ENCODE measurements around the gene PTPN23. TPM values are rescaled to one million over a fixed set of nuclear protein-coding genes. Genes with fewer than 3 reads are reported as not detected.

Gene PTPN23
- total RNA-seq, 2 experiments from 2014 or later = 25.9 to 30.3 TPM

GRCh38 chr3:47407896-47408838, 27.3 kb downstream of the PTPN23 start:
- Mint-ChIP-seq H3K4me1 (no peaks in the 10 kb centered on the region), H3K27ac (no peak overlapping the region), H3K36me3 (peaks cover 7% of the 10 kb centered on the region)

DNA sequence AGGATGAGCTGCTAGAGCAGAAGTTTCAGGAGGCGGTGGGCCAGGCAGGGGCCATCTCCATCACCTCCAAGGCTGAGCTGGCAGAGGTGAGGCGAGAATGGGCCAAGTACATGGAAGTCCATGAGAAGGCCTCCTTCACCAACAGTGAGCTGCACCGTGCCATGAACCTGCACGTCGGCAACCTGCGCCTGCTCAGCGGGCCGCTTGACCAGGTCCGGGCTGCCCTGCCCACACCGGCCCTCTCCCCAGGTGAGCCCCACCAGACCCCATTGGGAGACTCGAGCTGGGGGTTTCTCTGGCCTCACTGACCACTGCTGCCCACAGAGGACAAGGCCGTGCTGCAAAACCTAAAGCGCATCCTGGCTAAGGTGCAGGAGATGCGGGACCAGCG, 28.0 kb downstream of the PTPN23 start:
- H3K4me1 Mint-ChIP-seq = no peaks in the 10 kb centered on the region
- no peaks in the 10 kb centered on the region for H3K9me3 Mint-ChIP-seq
- peaks cover 7% of the 10 kb centered on the region for H3K36me3 Mint-ChIP-seq
- no peaks in the 10 kb centered on the region for H3K27me3 Mint-ChIP-seq
- DNase-seq = no peak
- H3K27ac Mint-ChIP-seq = no peak overlapping the region
- H3K4me3 Mint-ChIP-seq = no peak overlapping the region

More at GRCh38 chr3:47407896-47408838, 27.3 kb downstream of the PTPN23 start:
- Mint-ChIP-seq H3K9me3 (no peaks in the 10 kb centered on the region), H3K4me3 (no peak overlapping the region), H3K27me3 (no peaks in the 10 kb centered on the region)
- no peak for DNase-seq

GRCh38 chr3:47409284-47409683, 28.5 kb downstream of the PTPN23 start:
- Mint-ChIP-seq H3K4me1 (no peaks in the 10 kb centered on the region), H3K9me3 (no peaks in the 10 kb centered on the region), H3K27ac (no peak overlapping the region), H3K4me3 (no peak overlapping the region), H3K36me3 (peaks cover 7% of the 10 kb centered on the region), H3K27me3 (no peaks in the 10 kb centered on the region)
- no peak for DNase-seq

DNA sequence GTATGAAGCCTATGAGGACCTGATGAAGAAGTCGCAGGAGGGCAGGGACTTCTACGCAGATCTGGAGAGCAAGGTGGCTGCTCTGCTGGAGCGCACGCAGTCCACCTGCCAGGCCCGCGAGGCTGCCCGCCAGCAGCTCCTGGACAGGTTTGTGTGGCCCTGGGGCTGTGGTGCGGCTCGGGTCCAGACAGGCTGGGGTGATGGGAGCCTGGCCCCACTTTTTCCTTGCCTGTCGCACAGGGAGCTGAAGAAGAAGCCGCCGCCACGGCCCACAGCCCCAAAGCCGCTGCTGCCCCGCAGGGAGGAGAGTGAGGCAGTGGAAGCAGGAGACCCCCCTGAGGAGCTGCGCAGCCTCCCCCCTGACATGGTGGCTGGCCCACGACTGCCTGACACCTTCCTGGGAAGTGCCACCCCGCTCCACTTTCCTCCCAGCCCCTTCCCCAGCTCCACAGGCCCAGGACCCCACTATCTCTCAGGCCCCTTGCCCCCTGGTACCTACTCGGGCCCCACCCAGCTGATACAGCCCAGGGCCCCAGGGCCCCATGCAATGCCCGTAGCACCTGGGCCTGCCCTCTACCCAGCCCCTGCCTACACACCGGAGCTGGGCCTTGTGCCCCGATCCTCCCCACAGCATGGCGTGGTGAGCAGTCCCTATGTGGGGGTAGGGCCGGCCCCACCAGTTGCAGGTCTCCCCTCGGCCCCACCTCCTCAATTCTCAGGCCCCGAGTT, 29.0 kb downstream of the PTPN23 start:
- no peaks in the 10 kb centered on the region for H3K27me3 Mint-ChIP-seq
- peaks cover 7% of the 10 kb centered on the region for H3K36me3 Mint-ChIP-seq
- H3K27ac Mint-ChIP-seq = no peak overlapping the region
- DNase-seq = no peak
- H3K4me3 Mint-ChIP-seq = no peak overlapping the region
- no peaks in the 10 kb centered on the region for H3K4me1 Mint-ChIP-seq
- no peaks in the 10 kb centered on the region for H3K9me3 Mint-ChIP-seq

GRCh38 chr3:47410417-47410720, 29.5 kb downstream of the PTPN23 start:
- Mint-ChIP-seq H3K36me3 (peaks cover 7% of the 10 kb centered on the region), H3K9me3 (no peaks in the 10 kb centered on the region), H3K4me1 (no peaks in the 10 kb centered on the region), H3K27me3 (no peaks in the 10 kb centered on the region), H3K27ac (no peak overlapping the region), H3K4me3 (no peak overlapping the region)
- DNase-seq = no peak

GRCh38 chr3:47410801-47411646, 30.2 kb downstream of the PTPN23 start:
- no peak overlapping the region for H3K27ac Mint-ChIP-seq
- H3K27me3 Mint-ChIP-seq = no peaks in the 10 kb centered on the region
- peaks cover 2% of the 10 kb centered on the region for H3K4me1 Mint-ChIP-seq
- DNase-seq = no peak
- peaks cover 7% of the 10 kb centered on the region for H3K36me3 Mint-ChIP-seq
- no peak overlapping the region for H3K4me3 Mint-ChIP-seq
- H3K9me3 Mint-ChIP-seq = no peaks in the 10 kb centered on the region

DNA sequence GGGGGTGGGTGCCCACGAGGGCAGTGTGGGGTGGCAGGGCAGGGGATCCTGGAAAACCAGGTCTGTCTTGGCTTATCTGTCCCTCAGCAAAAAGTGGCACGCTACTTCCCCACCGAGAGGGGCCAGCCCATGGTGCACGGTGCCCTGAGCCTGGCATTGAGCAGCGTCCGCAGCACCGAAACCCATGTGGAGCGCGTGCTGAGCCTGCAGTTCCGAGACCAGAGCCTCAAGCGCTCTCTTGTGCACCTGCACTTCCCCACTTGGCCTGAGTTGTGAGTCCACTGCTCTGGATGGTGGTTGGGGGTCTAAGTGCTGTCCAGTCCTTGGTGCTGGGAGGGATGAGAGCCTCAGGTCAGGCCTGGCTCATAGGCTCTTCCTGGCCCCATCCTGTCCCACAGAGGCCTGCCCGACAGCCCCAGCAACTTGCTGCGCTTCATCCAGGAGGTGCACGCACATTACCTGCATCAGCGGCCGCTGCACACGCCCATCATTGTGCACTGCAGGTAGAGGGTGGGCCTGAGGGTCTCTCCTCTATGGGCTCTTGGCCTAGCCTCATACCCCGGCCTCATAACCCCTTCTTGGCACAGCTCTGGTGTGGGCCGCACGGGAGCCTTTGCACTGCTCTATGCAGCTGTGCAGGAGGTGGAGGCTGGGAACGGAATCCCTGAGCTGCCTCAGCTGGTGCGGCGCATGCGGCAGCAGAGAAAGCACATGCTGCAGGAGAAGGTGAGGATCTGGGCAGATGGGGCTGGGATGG, 31.1 kb downstream of the PTPN23 start:
- H3K4me3 Mint-ChIP-seq = no peak overlapping the region
- peaks cover 10% of the 10 kb centered on the region for H3K36me3 Mint-ChIP-seq
- no peak overlapping the region for H3K27ac Mint-ChIP-seq
- no peaks in the 10 kb centered on the region for H3K27me3 Mint-ChIP-seq
- peaks cover 2% of the 10 kb centered on the region for H3K4me1 Mint-ChIP-seq
- no peak for DNase-seq
- no peaks in the 10 kb centered on the region for H3K9me3 Mint-ChIP-seq

- peaks cover 10% of the 10 kb centered on the region for H3K36me3 Mint-ChIP-seq
Observed at GRCh38 chr3:47412453-47412756, 31.6 kb downstream of the PTPN23 start.

DNA sequence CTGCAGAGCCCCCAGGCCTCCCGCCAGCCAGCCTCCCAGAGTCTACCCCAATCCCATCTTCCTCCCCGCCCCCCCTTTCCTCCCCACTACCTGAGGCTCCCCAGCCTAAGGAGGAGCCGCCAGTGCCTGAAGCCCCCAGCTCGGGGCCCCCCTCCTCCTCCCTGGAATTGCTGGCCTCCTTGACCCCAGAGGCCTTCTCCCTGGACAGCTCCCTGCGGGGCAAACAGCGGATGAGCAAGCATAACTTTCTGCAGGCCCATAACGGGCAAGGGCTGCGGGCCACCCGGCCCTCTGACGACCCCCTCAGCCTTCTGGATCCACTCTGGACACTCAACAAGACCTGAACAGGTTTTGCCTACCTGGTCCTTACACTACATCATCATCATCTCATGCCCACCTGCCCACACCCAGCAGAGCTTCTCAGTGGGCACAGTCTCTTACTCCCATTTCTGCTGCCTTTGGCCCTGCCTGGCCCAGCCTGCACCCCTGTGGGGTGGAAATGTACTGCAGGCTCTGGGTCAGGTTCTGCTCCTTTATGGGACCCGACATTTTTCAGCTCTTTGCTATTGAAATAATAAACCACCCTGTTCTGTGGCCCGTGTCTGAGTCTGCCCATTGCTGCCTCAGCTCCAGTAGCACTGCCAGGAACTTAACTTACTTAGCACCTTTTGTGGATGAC, 32.2 kb downstream of the PTPN23 start:
- no peak for DNase-seq
- no peak overlapping the region for H3K27ac Mint-ChIP-seq
- peaks cover 8% of the 10 kb centered on the region for H3K36me3 Mint-ChIP-seq
- H3K4me3 Mint-ChIP-seq = no peak overlapping the region
- H3K27me3 Mint-ChIP-seq = no peaks in the 10 kb centered on the region
- H3K4me1 Mint-ChIP-seq = peaks cover 2% of the 10 kb centered on the region
- H3K9me3 Mint-ChIP-seq = no peaks in the 10 kb centered on the region

More at GRCh38 chr3:47412453-47412756, 31.6 kb downstream of the PTPN23 start:
- Mint-ChIP-seq H3K27ac (no peak overlapping the region), H3K27me3 (no peaks in the 10 kb centered on the region), H3K4me3 (no peak overlapping the region), H3K9me3 (no peaks in the 10 kb centered on the region), H3K4me1 (peaks cover 2% of the 10 kb centered on the region)
- DNase-seq = no peak

DNA sequence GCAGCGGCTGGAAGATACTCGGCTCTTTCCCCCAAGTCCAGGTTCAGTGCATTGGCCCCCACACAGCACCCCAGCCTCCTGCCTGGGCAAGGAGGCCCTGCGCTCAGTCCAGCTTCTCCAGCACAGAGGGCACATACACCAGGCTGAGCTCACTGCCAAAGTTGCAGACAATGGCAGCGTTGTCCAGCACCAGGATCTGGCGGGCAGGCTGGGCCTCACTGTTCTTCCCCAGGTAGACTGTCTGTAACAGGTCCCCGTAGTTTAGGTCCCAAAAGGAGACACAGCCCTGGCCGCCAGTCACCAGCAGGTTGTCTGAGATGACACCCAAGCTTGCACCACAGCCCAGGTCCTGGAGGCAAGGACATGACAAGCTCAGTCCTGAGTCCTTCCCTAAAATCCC, 32.9 kb downstream of the PTPN23 start:
- H3K27ac Mint-ChIP-seq = no peak overlapping the region
- H3K4me3 Mint-ChIP-seq = no peak overlapping the region
- peaks cover 5% of the 10 kb centered on the region for H3K36me3 Mint-ChIP-seq
- H3K27me3 Mint-ChIP-seq = no peaks in the 10 kb centered on the region
- no peaks in the 10 kb centered on the region for H3K9me3 Mint-ChIP-seq
- H3K4me1 Mint-ChIP-seq = peaks cover 2% of the 10 kb centered on the region
- DNase-seq = no peak

GRCh38 chr3:47414161-47414564, 33.3 kb downstream of the PTPN23 start:
- H3K36me3 Mint-ChIP-seq = peaks cover 5% of the 10 kb centered on the region
- no peaks in the 10 kb centered on the region for H3K9me3 Mint-ChIP-seq
- no peak for DNase-seq
- no peak overlapping the region for H3K27ac Mint-ChIP-seq
- H3K27me3 Mint-ChIP-seq = no peaks in the 10 kb centered on the region
- H3K4me1 Mint-ChIP-seq = peaks cover 2% of the 10 kb centered on the region
- H3K4me3 Mint-ChIP-seq = no peak overlapping the region

DNA sequence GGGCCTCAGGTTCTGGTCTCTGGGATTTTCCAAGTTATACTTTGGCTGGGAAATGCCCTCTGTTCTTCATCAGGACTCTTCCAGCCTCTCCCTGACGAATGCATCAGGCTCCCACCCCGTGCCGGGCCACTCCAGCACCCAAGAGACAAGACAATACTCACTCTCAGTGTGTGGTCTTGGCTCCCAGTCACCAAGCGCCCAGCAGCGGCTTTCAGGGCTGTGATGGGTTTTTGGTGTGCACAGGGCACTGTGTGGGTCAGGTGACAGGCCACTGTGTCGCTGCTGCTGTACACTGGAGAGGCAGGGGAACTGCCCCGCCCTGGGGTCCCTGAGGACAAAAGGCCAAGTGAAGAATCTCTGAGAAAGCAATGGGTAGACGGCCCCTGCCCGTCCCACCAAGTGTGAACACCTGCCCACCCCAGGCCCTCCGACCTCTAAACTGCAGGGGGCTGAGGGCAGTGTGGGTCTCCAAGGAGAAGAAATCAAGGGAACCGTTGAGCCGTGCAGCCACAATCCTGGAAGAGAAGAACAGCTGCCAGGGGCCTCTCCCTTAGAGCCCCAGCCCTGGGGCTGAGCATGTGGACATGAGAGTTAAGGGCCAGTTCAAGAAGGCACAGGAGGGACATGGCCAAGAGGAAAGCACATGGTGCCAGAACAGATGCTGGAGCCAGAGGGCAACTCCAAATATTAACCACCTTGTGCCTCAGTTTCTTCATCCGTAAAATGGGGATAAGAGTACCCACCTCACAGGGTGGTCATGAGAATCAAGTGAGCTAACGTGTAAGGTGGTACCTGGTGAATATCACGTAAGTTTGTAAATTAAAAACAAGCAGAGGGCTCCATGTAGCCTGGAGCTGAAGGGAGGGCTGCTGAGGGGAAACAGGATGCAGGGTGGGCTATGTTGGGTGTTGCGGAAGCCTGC, 34.1 kb downstream of the PTPN23 start:
- H3K9me3 Mint-ChIP-seq = no peaks in the 10 kb centered on the region
- peaks cover 5% of the 10 kb centered on the region for H3K36me3 Mint-ChIP-seq
- no peaks in the 10 kb centered on the region for H3K27me3 Mint-ChIP-seq
- no peak overlapping the region for H3K27ac Mint-ChIP-seq
- no peak for DNase-seq
- no peak overlapping the region for H3K4me3 Mint-ChIP-seq
- peaks cover 2% of the 10 kb centered on the region for H3K4me1 Mint-ChIP-seq

DNA sequence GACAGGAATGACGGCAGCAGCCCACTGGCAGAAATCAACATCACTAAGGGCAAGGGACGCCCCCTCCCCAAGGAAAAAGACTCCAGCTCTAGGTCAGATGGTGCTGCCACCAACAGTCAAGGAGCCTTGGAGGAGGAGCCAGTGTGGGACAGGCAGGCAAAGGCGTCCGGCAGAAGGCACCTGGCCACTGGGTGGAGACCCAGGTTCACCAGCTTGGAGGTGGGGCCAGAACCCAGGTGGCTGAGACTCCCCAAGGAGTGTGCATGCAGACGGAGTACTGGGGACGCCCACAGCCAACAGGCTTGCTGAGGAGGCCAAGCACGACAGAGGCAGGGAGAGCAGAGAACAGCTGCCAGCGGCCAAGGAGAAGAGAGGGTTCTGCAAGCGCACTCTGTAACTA, 35.2 kb downstream of the PTPN23 start:
- no peak overlapping the region for H3K4me3 Mint-ChIP-seq
- H3K9me3 Mint-ChIP-seq = no peaks in the 10 kb centered on the region
- no peaks in the 10 kb centered on the region for H3K27me3 Mint-ChIP-seq
- H3K27ac Mint-ChIP-seq = peak overlapping the region; percentile 58
- peaks cover 5% of the 10 kb centered on the region for H3K36me3 Mint-ChIP-seq
- peaks cover 5% of the 10 kb centered on the region for H3K4me1 Mint-ChIP-seq
- DNase-seq = no peak
